ENCODE measurements around the gene C4BPA. TPM values are rescaled to one million over a fixed set of nuclear protein-coding genes. Genes with fewer than 3 reads are reported as not detected.

The C4BPA gene
- total RNA-seq, 2 donors from 2014 or later: not detected

DNA sequence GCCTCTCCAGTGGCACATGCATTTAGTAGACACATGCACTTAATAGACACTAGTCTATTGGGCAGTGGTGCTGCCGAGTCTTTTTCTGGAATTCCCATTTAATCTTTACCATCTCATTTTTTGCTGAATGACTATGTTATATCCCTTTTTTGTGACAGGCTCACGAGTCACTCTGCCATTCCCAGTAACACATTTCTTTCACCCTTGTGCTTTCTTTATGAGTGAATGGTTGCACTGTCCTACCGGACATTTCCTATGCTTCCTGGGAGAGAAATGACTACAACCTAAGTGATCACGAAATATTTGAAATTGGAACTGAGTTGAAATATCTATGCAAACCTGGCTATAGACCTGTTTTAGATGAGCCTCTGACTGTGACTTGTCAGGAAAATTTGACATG, 70.9 kb downstream of the C4BPA start:
- intact Hi-C loops (cut with DNase I): no loop called here
- TF ChIP-seq, protein P1, sequence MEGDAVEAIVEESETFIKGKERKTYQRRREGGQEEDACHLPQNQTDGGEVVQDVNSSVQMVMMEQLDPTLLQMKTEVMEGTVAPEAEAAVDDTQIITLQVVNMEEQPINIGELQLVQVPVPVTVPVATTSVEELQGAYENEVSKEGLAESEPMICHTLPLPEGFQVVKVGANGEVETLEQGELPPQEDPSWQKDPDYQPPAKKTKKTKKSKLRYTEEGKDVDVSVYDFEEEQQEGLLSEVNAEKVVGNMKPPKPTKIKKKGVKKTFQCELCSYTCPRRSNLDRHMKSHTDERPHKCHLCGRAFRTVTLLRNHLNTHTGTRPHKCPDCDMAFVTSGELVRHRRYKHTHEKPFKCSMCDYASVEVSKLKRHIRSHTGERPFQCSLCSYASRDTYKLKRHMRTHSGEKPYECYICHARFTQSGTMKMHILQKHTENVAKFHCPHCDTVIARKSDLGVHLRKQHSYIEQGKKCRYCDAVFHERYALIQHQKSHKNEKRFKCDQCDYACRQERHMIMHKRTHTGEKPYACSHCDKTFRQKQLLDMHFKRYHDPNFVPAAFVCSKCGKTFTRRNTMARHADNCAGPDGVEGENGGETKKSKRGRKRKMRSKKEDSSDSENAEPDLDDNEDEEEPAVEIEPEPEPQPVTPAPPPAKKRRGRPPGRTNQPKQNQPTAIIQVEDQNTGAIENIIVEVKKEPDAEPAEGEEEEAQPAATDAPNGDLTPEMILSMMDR (IDR thresholded peaks at IDR 0.05): no peak
- TF ChIP-seq POLR2A (IDR thresholded peaks at IDR 0.05) (no peak), POLR2AphosphoS5 (IDR thresholded peaks at IDR 0.05) (no peak)
- 86% methylated on average over 4 of the region's 4 CpGs for whole genome bisulfite sequencing
- Histone ChIP-seq H3K9me3 (no peaks in the 10 kb centered on the region), H3K4me3 (no peak overlapping the region), H3K27ac (no peak overlapping the region), H3K27me3 (replicated peaks; ENCODE audit: insufficient read depth) (no peaks in the 10 kb centered on the region), H3K4me1 (replicated peaks) (no peaks in the 10 kb centered on the region), H3K36me3 (no peaks in the 10 kb centered on the region)
- no peak for DNase-seq (ENCODE audit: low spot score)

GRCh38 chr1:207179036-207179435, 75.0 kb downstream of the C4BPA start:
- intact Hi-C loops (cut with DNase I): no loop called here
- DNase-seq (ENCODE audit: low spot score): no peak
- no peak for TF ChIP-seq POLR2A (IDR thresholded peaks at IDR 0.05)
- TF ChIP-seq, protein P1 (IDR thresholded peaks at IDR 0.05): no peak
- no peaks in the 10 kb centered on the region for H3K27me3 ChIP-seq (replicated peaks; ENCODE audit: insufficient read depth)
- no peak overlapping the region for H3K4me3 ChIP-seq
- 66% methylated on average over 2 of the region's 2 CpGs for WGBS
- no peaks in the 10 kb centered on the region for H3K36me3 ChIP-seq
- H3K4me1 ChIP-seq (replicated peaks): no peaks in the 10 kb centered on the region
- H3K9me3 ChIP-seq: no peaks in the 10 kb centered on the region
- no peak overlapping the region for H3K27ac ChIP-seq

DNA sequence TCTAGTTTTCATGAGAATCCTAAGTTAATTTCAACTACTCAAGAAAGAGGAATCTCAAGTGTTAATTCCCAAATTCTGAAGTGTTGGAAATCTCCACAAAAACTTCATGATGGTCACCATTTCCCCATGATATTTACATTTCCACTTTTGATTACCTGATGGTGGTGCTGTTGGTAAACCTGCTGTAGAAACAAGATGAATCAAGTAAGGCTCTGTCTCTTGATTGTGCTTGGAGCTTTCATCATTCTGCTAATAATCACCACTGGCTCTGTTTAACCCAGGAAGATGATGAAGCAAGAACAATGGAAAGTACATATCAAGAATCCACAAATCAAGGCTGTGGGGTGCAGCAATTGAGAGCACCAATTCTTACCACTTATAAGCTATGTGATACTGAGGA, 77.8 kb downstream of the C4BPA start:
- Histone ChIP-seq H3K9me3 (no peaks in the 10 kb centered on the region), H3K27ac (no peak overlapping the region), H3K4me3 (no peak overlapping the region), H3K27me3 (replicated peaks; ENCODE audit: insufficient read depth) (no peaks in the 10 kb centered on the region), H3K4me1 (replicated peaks) (no peaks in the 10 kb centered on the region), H3K36me3 (no peaks in the 10 kb centered on the region)
- intact Hi-C loops (cut with DNase I): no loop called here
- TF ChIP-seq POLR2A (IDR thresholded peaks at IDR 0.05) (no peak), POLR2AphosphoS5 (IDR thresholded peaks at IDR 0.05) (no peak)
- TF ChIP-seq, protein P1 (IDR thresholded peaks at IDR 0.05): peak in 1 of 4 experiments; percentile 22
- DNase-seq (ENCODE audit: low spot score): no peak

DNA sequence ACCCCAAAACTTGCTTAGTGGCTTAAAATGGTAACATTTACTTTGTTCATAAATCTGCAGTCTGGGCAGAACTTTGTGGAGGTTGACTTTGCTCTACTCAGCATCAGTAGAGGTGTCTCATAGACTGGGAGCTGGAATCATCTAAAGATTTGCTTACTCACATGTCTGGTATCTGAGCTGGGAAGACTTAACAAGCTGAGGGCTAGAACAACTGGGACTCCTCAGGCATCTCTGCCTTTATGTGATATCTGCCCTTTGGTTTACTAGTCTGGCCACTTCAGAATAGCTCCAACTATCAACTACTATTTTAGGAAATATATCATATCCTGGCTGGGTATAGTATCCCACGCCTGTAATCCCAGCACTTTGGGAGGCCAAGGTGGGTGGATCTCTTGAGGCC, 82.5 kb downstream of the C4BPA start:
- intact Hi-C loops (cut with DNase I): no loop called here
- no peaks in the 10 kb centered on the region for H3K36me3 ChIP-seq
- 94% methylated on average over 1 of the region's 1 CpG for WGBS

GRCh38 chr1:207188901-207189300, 84.9 kb downstream of the C4BPA start:
- no peaks in the 10 kb centered on the region for H3K27me3 ChIP-seq (replicated peaks; ENCODE audit: insufficient read depth)
- no peak for DNase-seq (ENCODE audit: low spot score)
- no peaks in the 10 kb centered on the region for H3K36me3 ChIP-seq
- WGBS: 71% methylated on average over 1 of the region's 1 CpG
- H3K27ac ChIP-seq: no peak overlapping the region
- H3K4me1 ChIP-seq (replicated peaks): no peaks in the 10 kb centered on the region
- TF ChIP-seq POLR2A (IDR thresholded peaks at IDR 0.05): no peak
- TF ChIP-seq, protein P1 (IDR thresholded peaks at IDR 0.05): no peak
- TF ChIP-seq POLR2AphosphoS5 (IDR thresholded peaks at IDR 0.05): no peak
- no peak overlapping the region for H3K4me3 ChIP-seq
- intact Hi-C loops (cut with DNase I): no loop called here
- H3K9me3 ChIP-seq: no peaks in the 10 kb centered on the region

More for the DNA sequence above, 82.5 kb downstream of the C4BPA start:
- no peaks in the 10 kb centered on the region for H3K4me1 ChIP-seq (replicated peaks)
- no peaks in the 10 kb centered on the region for H3K27me3 ChIP-seq (replicated peaks; ENCODE audit: insufficient read depth)
- no peak overlapping the region for H3K27ac ChIP-seq
- no peak overlapping the region for H3K4me3 ChIP-seq
- TF ChIP-seq, protein P1 (IDR thresholded peaks at IDR 0.05): no peak
- TF ChIP-seq POLR2A (IDR thresholded peaks at IDR 0.05) (no peak), POLR2AphosphoS5 (IDR thresholded peaks at IDR 0.05) (no peak)
- no peaks in the 10 kb centered on the region for H3K9me3 ChIP-seq
- DNase-seq (ENCODE audit: low spot score): no peak
